ENCODE measurements around the gene GPRIN2. TPM values are rescaled to one million over a fixed set of nuclear protein-coding genes. Genes with fewer than 3 reads are reported as not detected.
A peak's percentile ranks its signal among the peaks of the same experiment; 100 is the strongest.

The GPRIN2 gene
- total RNA-seq, 4 donors from 2014 or later, result 32.8 to 61.2 (median 40.4) TPM

DNA sequence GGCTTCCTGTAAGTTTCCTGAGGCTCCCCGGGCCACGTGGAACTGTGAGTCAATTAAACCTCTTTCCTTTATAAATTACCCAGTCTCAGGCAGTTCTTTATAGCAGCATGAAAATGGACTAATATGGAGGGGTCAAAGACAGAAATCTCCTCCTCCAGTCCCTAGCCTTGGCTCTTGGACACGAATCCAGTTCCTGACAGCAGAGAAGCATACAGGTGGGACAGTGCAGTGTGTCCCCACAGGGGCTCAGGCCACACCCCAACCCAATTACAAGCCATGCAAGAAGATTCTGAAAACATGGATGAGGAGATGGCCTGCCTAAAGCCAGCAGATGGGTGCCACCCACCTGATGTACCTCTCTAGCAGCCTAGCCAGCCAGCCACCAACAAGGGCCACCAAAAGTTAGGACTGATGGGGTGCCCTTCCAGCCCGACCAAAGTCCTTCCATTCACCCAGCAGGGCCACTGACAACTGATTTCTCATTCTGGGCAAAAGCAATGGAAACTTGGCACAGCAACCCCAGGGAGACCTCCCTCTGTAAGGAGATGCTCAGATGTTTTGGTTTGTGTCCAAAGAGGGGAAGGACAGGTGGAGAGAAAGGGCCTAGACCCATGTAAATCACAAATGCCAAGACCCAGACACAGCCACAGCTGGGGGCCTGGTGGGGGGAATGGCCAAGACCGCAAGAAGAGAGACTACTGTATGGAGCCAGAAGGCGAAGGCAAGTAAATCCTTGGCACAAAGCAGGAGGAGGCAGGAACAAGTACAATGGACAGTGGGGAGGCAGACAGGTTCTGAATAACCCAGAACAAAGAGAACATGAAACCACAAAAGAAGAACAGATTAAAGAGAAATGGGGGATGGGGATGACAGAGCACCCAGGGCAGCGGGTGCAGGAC, 13.6 kb downstream of the GPRIN2 start:
- peaks cover 17% of the 10 kb centered on the region for H3K27me3 ChIP-seq
- peaks cover 32% of the 10 kb centered on the region for H3K4me1 ChIP-seq
- H3K36me3 ChIP-seq, result no peaks in the 10 kb centered on the region
- H3K27ac ChIP-seq, result no peak overlapping the region
- peak; percentile 57 to 77 for DNase-seq (ENCODE audit: low spot score in 2 of 2)
- WGBS, result 83% methylated on average over 7 of the region's 7 CpGs
- no peaks in the 10 kb centered on the region for H3K9me3 ChIP-seq
- H3K4me3 ChIP-seq, result no peak overlapping the region
- TF ChIP-seq POLR2A (IDR thresholded peaks at IDR 0.05), result no peak
- TF ChIP-seq POLR2AphosphoS5 (IDR thresholded peaks at IDR 0.05), result no peak
- no peak for TF ChIP-seq EP300 (IDR thresholded peaks at IDR 0.05)
- no peak for TF ChIP-seq CTCF (IDR thresholded peaks at IDR 0.05)

DNA sequence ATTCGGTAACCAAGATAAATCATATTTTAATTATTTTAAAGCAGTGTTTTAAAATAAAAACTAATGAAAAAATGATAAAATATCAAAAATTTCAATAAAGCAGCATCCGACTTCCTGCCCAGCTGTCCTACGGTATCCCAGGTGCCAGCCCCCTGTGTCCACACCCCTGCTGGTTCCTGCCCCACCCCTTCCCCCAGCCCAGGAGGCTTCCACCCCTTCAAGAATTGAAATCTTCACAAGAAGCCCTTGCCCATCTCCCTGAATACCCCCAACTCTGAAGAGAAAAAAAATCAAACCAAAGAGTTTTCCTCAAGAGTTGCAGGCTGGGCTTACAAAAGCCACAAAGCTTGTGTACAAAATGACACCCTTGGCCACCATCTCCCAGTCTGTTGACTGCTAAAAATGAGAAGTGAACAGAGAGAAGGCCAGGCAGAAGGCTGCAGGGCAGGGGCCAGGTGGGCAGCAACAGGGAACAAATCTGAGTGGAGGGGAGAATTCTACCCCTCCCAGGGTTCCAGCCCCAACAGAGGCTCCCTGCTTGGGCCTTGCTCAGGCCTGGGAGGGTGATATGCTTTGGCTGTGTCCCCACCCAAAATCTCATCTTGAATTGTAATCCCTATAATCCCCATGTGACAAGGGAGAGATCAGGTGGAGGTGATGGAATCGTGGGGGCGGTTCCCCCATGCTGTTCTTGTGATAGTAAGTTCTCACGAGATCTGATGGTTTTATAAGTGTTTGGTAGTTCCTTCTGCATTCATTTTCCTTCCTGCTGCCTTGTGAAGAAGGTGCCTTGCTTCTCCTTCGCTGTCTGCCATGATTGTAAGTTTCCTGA, 14.5 kb downstream of the GPRIN2 start:
- Histone ChIP-seq H3K27ac (no peak overlapping the region), H3K9me3 (no peaks in the 10 kb centered on the region), H3K4me3 (no peak overlapping the region), H3K36me3 (no peaks in the 10 kb centered on the region), H3K4me1 (peaks cover 31% of the 10 kb centered on the region), H3K27me3 (peaks cover 24% of the 10 kb centered on the region)
- peak; percentile 62 to 75 for DNase-seq (ENCODE audit: low spot score in 2 of 2)
- TF ChIP-seq EP300 (IDR thresholded peaks at IDR 0.05) (no peak), POLR2AphosphoS5 (IDR thresholded peaks at IDR 0.05) (no peak), CTCF (IDR thresholded peaks at IDR 0.05) (no peak), POLR2A (IDR thresholded peaks at IDR 0.05) (no peak)
- WGBS, result 84% methylated on average over 7 of the region's 7 CpGs

DNA sequence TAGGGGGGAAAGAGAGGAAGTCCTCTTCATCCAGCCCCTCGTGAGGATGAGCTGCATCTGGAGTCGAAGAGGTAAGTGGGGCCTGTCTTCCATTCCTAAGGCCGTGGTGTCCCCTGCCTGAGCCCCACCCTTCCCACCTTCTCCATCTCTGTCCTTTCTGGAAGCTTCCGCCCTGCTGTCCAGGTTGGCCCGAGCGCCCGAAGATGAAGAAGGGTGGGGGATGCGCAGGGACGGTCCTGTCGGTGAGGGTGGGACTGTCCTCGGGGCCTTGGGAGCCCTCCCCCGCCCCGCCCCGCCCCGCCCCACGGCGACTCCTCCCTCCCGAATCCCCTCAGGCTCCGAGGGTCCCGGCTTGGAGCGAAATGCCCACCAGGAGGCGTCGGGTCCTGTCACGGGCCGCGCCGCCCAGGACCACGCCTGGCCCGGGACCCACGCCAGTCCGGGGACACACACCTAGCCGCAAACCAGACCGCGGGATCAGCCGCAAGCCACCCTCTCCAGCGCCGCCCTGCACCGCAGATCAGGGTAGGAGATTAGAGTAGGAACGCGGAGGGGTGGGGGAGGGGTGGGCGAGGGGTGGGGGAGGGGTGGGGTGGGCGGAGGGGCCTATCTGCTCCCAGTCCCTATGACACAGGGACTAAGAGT, 15.3 kb downstream of the GPRIN2 start:
- WGBS, result 10% methylated on average over 35 of the region's 42 CpGs
- peak; percentile 65 to 79 for DNase-seq (ENCODE audit: low spot score in 2 of 2)
- H3K4me3 ChIP-seq, result peak overlapping the region; percentile 30
- no peaks in the 10 kb centered on the region for H3K36me3 ChIP-seq
- H3K4me1 ChIP-seq, result peaks cover 28% of the 10 kb centered on the region
- no peaks in the 10 kb centered on the region for H3K9me3 ChIP-seq
- TF ChIP-seq EP300 (IDR thresholded peaks at IDR 0.05) (no peak), CTCF (IDR thresholded peaks at IDR 0.05) (peak in 1 of 2 donors; percentile 22), POLR2A (IDR thresholded peaks at IDR 0.05) (no peak), POLR2AphosphoS5 (IDR thresholded peaks at IDR 0.05) (no peak)
- peaks cover 32% of the 10 kb centered on the region for H3K27me3 ChIP-seq
- no peak overlapping the region for H3K27ac ChIP-seq

DNA sequence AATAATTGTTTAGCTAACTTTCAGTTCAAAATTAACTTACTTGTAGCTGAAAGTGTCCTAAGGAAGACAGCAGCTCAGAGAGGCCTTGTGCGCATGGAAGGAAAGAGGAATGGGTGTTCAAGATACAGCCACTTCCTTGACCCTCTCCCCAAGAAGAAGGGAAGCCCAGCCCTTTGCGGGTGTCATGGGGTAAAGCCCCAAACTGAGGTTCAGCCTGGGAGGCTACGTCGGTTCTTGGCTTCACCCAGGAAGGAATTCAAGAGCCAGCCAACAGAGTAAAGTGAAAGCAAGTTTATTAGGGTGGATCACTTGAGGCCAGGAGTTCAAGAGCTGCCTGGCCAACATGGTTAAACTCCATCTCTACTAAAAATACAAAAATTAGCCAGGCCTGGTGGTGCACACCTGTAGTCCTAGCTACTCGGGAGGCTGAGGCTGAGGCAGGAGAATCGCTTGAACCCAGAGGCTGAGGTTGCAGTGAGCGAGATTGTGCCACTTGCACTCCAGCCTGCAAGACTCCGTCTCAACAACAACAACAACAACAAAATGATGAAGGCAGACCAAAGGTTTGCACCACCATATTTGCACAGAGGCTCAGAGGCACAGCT, 15.9 kb downstream of the GPRIN2 start:
- peak; percentile 41 to 53 for DNase-seq (ENCODE audit: low spot score in 2 of 2)
- H3K27me3 ChIP-seq, result peaks cover 32% of the 10 kb centered on the region
- H3K4me3 ChIP-seq, result no peak overlapping the region
- no peaks in the 10 kb centered on the region for H3K9me3 ChIP-seq
- TF ChIP-seq POLR2AphosphoS5 (IDR thresholded peaks at IDR 0.05) (no peak), EP300 (IDR thresholded peaks at IDR 0.05) (no peak), CTCF (IDR thresholded peaks at IDR 0.05) (no peak), POLR2A (IDR thresholded peaks at IDR 0.05) (no peak)
- H3K36me3 ChIP-seq, result no peaks in the 10 kb centered on the region
- no peak overlapping the region for H3K27ac ChIP-seq
- 84% methylated on average over 8 of the region's 8 CpGs for WGBS
- peaks cover 21% of the 10 kb centered on the region for H3K4me1 ChIP-seq
